Ishikawa (cell line): Measurements from ENCODE around the gene SLC15A3.

Source experiments
- CEBPB ChIP-seq: IDR thresholded peaks from 2 replicates; pipeline ENCODE4 v1.6.1; 2012
- CREB1 ChIP-seq: IDR thresholded peaks from 2 replicates; pipeline ENCODE4 v1.6.1; 2012; ENCODE audit warnings: low read depth
- EP300 ChIP-seq: IDR thresholded peaks from 2 replicates; pipeline ENCODE4 v1.6.1; 2012; ENCODE audit warnings: borderline replicate concordance
- FOXM1 ChIP-seq: IDR thresholded peaks from 2 replicates; pipeline ENCODE4 v1.6.1; 2012; ENCODE audit warnings: low read depth, borderline replicate concordance
- NFIC ChIP-seq: IDR thresholded peaks from 2 replicates; pipeline ENCODE4 v1.6.1; 2012
- RAD21 ChIP-seq: IDR thresholded peaks from 2 replicates; pipeline ENCODE4 v1.6.1; 2012; ENCODE audit warnings: low read depth
- TAF1 ChIP-seq: IDR thresholded peaks from 2 replicates; pipeline ENCODE4 v1.6.1; 2012; ENCODE audit warnings: low read depth, mild to moderate bottlenecking
- TCF12 ChIP-seq: IDR thresholded peaks from 2 replicates; pipeline ENCODE4 v1.6.1; 2012; ENCODE audit warnings: low read depth
- TEAD4 ChIP-seq: IDR thresholded peaks from 2 replicates; pipeline ENCODE4 v1.6.1; 2012
- YY1 ChIP-seq: IDR thresholded peaks from 2 replicates; pipeline ENCODE4 v1.6.1; 2012; ENCODE audit warnings: low read depth
- ZBTB7A ChIP-seq: IDR thresholded peaks from 2 replicates; pipeline ENCODE4 v1.6.1; 2012; ENCODE audit warnings: low read depth
- TF ChIP-seq, protein P1 (sequence below): IDR thresholded peaks from 2 replicates; pipeline ENCODE4 v1.6.1; 2012
- TF ChIP-seq, protein P2 (sequence below): IDR thresholded peaks from 2 replicates; pipeline ENCODE4 v1.6.1; 2012; ENCODE audit warnings: low read depth, mild to moderate bottlenecking
- TF ChIP-seq, protein P3 (sequence below): IDR thresholded peaks from 2 replicates; pipeline ENCODE4 v1.6.1; 2012

- TF ChIP-seq, protein P1, sequence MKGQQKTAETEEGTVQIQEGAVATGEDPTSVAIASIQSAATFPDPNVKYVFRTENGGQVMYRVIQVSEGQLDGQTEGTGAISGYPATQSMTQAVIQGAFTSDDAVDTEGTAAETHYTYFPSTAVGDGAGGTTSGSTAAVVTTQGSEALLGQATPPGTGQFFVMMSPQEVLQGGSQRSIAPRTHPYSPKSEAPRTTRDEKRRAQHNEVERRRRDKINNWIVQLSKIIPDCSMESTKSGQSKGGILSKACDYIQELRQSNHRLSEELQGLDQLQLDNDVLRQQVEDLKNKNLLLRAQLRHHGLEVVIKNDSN: no peak
- TF ChIP-seq TAF1 (no peak), EP300 (no peak), ZBTB7A (no peak), TCF12 (no peak), CEBPB (no peak), FOXM1 (no peak), YY1 (no peak), CREB1 (no peak), RAD21 (no peak), NFIC (no peak), TEAD4 (no peak)
- TF ChIP-seq, protein P2, sequence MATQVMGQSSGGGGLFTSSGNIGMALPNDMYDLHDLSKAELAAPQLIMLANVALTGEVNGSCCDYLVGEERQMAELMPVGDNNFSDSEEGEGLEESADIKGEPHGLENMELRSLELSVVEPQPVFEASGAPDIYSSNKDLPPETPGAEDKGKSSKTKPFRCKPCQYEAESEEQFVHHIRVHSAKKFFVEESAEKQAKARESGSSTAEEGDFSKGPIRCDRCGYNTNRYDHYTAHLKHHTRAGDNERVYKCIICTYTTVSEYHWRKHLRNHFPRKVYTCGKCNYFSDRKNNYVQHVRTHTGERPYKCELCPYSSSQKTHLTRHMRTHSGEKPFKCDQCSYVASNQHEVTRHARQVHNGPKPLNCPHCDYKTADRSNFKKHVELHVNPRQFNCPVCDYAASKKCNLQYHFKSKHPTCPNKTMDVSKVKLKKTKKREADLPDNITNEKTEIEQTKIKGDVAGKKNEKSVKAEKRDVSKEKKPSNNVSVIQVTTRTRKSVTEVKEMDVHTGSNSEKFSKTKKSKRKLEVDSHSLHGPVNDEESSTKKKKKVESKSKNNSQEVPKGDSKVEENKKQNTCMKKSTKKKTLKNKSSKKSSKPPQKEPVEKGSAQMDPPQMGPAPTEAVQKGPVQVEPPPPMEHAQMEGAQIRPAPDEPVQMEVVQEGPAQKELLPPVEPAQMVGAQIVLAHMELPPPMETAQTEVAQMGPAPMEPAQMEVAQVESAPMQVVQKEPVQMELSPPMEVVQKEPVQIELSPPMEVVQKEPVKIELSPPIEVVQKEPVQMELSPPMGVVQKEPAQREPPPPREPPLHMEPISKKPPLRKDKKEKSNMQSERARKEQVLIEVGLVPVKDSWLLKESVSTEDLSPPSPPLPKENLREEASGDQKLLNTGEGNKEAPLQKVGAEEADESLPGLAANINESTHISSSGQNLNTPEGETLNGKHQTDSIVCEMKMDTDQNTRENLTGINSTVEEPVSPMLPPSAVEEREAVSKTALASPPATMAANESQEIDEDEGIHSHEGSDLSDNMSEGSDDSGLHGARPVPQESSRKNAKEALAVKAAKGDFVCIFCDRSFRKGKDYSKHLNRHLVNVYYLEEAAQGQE: no peak
- TF ChIP-seq, protein P3, sequence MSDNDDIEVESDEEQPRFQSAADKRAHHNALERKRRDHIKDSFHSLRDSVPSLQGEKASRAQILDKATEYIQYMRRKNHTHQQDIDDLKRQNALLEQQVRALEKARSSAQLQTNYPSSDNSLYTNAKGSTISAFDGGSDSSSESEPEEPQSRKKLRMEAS: no peak
Observed at GRCh38 chr11:60918939-60919265, 33.1 kb downstream of the SLC15A3 start.
